Suppressor macrophage treated with lipopolysaccharide for 1 hour (primary cell): ENCODE data around the gene FOXP3.
A peak's percentile ranks its signal among the peaks of the same experiment; 100 is the strongest.

Source experiments
- DNase-seq, 3 donors: peaks; one replicate each; pipeline ENCODE4 v3.0.0-alpha.2; 2020 to 2022

Gene FOXP3

DNA sequence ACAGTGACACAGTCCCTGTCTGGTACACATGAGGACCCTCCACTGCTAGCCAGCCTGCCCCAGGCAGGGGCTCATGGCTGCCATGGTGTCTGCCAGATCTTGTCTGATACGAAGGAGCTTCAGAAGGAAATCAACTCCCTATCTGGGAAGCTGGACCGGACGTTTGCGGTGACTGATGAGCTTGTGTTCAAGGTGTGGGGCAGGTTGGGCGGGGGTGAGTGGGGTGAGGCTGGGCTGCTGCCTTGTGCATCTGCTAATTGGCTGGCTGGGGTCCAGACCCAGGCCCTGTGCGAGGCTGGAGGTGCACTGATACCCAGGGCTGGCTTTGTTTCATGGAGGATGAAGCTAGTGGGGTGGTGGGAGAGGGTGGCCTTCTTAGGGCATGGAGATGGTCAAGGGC is 15.4 kb downstream of the FOXP3 start:
- no peak for DNase-seq

DNA sequence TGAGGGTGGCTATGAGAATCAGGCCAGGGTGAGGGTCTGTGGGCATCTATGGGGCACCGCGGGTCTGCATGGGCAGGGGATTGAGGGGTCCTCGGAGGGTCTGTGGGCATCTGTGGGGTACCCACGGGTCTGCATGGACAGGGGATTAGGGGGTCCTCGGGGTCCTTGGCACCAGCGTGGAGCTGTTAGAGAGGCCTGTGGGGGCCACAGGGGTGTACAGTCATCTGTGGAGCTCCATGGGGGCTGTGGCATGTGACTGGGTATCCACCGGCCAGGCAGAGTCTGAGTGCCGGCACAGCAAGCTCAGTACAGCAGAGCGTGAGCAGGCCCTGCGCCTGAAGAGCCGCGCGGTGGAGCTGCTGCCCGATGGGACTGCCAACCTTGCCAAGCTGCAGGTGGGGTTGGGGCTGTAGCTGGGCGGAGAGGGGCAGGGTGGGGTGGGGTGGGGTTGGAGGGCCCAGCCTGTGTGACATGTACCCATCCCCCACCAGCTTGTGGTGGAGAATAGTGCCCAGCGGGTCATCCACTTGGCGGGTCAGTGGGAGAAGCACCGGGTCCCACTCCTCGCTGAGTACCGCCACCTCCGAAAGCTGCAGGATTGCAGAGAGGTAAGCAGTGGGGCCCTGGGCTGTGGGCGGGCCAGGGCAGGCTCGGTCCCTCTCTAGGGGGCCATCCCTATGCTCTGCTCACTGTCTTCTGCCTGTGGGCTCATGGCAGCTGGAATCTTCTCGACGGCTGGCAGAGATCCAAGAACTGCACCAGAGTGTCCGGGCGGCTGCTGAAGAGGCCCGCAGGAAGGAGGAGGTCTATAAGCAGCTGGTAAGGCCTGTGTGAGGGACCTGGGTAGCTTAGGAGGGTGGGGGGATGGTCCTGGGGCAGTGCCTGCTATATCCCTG is 16.3 kb downstream of the FOXP3 start:
- DNase-seq = no peak

DNA sequence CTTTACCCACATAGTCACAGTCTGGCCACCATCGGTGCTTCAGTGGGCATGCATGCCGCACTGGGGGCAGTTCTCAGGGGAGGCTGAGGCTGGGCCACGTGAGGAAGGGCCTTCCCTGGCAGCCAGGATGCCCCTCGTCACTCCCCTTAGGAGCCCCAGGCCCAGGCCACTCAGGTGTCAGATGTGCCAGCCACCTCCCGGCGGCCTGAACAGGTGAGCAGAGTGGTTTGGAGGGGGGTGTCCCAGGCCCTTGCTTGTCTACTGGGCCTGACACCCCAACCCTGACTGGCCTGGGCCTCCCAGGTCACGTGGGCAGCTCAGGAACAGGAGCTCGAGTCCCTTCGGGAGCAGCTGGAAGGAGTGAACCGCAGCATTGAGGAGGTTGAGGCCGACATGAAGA is 17.2 kb downstream of the FOXP3 start:
- no peak for DNase-seq

DNA sequence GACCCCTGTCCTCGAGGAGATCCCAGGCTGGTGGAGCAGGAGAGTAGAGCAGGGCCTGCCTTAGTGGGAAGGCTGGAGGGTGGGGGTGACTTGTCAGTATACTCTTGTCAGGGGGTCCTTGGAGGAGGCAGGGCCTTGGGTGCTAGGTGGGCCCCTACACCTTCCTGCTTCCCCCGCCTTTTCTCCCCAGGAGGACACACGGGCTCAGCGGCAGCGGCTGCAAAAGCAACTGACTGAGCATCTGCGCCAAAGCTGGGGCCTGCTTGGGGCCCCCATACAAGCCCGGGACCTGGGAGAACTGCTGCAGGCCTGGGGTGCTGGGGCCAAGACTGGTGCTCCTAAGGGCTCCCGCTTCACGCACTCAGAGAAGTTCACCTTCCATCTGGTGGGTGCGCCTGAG is 18.0 kb downstream of the FOXP3 start:
- DNase-seq = no peak

DNA sequence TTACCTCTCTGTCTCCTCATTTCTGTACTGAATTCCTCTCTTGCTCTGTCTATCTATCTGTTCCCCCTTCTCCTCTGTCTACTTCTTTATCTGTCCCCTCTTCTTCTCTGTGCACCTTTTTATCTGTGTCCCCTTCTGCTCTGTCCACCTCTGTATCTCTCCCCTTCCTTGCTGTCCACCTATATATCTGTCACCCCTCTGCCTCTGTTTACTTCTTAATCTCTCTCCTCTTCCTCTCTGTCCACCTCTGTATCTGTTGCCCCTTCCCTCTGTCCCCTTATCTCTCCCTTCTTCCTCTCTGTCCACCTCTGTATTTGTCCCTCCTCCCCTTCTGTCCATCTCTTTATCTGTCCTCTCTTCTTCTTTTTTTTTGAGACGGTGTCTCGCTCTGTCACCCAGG is 20.3 kb downstream of the FOXP3 start:
- DNase-seq = no peak

DNA sequence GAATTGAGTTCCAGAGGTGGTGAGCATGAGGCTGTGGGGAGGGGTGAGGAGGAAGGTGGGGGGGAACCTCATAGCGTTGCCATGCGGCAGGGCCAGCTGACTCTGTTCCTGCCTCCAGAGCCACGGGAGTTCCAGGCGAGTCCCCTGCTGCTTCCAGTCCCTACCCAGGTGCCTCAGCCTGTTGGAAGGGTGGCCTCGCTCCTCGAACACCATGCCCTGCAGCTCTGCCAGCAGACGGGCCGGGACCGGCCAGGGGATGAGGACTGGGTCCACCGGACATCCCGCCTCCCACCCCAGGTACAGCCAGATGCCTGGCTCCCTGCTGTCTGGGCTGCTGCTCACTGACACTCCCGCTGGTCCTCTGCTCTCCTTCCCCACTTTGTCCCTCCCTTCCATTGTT is 21.3 kb downstream of the FOXP3 start:
- DNase-seq = no peak

DNA sequence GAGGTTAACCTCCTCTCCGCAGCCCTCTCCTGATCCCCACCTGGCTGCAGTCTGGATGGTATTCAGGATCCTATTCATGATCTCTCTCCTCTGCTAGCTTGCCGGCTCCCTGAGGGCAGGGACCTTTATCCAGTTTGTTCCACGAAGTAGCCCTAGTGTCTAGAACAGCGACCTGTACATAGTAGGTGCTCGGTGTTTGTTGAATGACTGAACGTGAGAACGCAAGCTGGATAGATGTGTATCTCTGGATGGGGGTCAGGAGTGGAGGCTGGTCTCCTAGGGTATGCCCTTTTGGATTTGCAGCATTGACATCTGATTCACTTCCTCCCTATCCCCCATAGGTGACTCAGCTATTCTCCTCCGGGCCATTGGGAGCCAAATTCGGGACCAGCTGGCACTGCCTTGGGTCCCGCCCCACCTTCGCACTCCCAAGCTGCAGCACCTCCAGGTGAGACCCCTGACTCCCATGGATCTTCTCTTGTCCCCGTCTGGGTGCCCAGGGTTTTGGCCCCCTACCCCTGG is 21.9 kb downstream of the FOXP3 start:
- DNase-seq = no peak

DNA sequence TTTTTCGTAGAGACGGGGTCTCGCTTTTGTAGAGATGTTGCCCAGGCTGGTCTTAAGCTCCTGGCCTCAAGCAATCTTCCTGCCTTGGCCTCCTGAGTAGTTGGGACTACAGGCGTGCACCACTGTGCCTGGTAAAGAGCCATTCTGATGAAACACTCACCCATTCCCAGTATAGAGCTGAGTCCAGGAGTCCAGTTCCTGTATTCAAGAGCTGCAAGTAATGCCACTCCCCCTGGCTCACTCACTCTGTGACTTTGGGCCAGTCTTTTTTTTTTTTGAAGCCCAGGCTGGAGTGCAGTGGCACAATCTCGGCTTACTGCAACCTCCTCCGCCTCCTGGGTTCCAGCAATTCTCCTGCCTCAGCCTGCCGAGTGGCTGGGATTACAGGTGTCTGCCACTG is 25.8 kb downstream of the FOXP3 start:
- DNase-seq = peak in 2 of 3 donors; percentile 4 to 27

DNA sequence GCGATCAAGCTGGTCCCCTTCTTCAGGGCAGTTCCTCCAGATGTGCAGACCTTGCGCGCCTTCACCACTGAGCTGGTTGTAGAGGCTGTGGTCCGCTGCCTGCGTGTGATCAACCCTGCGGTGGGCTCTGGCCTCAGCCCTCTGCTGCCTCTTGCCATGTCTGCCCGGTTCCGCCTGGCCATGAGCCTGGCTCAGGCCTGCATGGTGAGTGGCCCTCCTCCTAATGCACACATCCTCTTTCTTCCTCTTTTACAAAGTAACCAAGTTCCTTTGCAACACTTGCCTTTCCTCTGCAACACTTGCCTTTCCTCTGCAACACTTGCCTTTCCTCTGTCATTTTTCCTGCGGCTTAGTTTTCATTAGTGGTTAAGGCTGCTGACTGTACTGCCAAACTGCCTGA is 27.4 kb downstream of the FOXP3 start:
- DNase-seq = peak; percentile 66 to 70 (median 69)

DNA sequence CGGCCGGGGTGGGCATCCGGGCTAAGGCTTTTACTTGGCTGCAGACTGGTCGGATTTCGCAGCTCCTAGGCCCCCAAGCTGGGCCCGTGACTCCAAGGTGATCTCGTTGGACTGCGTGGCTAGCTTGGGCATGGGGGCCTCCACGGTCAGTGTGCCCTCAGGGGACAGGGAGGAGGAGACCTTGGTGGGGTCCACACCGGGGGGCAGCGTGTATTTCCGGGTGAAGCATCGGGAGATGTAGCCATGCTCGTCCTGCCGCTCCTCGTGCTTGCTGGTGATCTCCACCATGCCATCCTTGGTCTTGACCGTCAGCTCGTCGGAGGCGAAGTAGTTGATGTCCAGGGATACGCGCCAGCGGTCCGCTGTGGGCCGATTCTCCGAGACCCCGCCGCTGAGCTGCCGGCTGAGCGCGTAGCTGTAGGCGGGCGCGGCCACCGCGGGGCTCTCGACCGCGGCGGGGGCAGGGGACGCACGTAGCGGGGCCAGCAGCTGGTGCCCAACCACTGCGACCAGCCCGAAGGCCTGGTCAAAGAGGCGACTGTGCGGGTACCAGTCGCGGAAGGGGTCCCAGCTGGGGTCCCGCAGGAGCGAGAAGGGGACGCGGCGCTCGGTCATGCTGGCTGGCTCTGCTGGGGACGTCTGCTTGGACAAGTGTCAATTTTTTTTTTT is 30.5 kb downstream of the FOXP3 start:
- no peak for DNase-seq

DNA sequence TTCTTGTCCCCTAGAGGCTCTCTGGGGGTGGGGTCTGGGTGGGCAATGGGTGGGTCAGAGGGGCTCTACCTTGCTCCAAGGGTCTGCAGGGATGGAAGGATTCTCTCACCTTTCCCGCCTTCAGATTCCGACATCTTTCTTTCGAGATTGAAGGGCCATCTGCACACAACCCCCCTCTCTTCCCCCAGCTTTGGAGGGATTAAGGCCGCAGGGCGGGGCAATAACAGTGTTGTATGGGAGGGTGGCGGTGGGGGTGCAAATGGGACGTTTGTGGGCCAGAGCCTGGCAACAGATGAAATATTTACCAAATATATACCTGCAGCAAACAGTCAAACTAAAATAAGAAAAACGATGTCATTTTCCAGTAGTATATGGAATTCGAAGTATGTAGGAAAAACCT is 31.3 kb downstream of the FOXP3 start, which contains the start of gene CACNA1F:
CACNA1F (minus strand) TSS at position 165 of the 400 bp plus-strand sequence; CDS start at position 134, 31 bp downstream.
- DNase-seq = no peak

DNA sequence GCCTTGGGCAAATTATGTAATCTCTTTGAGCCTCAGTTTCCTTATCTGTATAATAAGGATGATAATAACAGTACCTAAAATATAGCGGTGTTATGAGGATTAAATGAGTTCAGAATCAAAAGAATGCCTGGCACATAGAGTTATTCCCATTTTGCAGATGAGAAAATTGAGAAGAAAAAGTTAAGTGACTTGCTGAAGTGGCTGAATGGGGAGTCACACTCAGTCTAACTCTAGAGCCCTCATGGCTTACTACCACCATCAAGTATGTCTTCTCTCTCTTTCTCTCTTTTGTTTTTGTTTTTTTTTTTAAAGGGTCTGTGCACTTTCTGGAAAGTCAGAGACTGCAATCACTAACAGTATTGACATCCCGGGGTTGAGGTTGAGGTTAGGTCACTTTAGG is 32.0 kb downstream of the FOXP3 start:
- no peak for DNase-seq

DNA sequence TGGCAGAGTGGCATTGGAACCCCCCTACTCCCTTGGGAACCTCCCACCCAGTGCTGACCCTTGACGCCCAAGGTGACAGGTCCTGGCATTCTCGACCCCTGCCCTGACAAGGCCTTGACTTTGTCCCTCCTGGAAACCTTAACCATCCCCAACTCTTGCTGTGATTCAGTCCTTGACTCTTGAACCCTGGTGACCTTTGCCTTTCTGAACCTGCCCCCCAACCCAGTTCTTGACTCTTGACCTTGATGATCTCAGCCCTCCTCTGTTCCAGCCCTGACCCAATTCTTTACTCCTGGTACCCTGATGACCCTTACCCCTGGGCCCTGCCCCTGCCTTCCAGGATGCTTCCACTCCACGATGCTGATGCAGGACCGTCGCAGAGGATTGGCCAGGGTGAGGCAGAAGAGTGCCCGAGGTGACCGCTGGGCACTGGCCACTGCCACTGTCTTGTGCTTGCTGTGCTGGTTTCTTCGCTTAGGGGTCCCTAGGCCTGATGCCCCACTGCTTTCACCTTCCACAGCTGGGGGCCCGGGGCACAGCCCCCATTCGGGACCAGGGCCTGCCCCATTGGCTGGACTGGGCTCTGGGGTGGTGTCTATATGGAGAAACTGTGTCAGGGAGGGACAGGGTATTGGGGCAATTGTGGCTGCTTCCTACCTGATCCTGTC is 33.0 kb downstream of the FOXP3 start:
- no peak for DNase-seq

DNA sequence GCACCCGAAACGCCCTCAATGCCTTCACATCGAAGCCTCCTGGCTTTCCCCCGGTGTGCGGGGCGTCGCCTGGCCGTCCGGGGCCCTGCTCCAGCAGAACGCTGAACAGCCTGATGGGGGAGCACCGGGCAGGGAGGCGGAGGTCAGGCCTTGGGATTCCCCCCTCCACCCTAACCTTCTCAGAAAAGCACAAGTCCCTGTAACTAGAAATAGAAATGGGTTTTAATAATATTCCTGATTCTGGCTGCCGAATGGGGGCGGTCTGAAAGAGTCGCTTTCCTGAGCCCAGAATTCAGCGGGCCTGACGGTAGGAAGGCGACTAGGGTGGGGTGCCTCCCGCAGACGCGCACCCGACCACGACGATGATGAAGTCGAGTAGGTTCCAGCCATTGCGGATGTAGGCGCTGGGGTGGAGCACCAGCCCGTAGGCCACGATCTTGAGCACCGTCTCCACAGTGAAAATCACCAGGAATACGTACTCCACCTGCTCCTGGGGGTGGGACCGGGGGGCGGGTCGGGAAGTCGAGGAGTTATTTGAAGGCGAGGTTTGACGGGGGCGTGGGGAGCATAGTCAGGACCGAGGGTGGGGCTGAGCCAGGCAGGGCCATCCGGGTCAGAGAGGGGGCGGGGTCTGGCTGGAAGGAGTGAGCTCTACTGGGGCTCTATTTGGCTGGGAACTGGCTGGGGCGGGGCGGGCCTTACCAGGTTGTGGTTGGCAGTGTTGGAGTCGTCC is 33.8 kb downstream of the FOXP3 start:
- DNase-seq = peak; percentile 48 to 78 (median 50)

DNA sequence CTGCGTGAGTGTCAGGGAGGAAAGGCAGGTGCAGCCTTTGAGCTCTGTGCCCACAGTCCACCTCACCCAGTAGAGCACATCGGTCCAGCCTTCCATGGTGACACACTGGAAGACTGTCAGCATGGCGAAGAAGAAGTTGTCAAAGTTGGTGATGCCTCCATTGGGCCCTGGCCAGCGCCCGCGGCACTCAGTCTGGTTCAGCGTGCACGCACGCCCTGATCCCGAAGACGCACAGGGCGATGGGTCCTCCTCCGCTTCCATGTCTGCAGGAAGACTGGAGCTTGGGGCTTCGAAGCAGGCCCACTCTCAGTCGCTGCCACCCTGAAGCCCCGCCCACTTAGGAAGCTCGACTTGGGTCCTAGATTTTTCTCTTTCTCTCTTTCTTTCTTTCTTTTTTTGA is 36.3 kb downstream of the FOXP3 start:
- no peak for DNase-seq

DNA sequence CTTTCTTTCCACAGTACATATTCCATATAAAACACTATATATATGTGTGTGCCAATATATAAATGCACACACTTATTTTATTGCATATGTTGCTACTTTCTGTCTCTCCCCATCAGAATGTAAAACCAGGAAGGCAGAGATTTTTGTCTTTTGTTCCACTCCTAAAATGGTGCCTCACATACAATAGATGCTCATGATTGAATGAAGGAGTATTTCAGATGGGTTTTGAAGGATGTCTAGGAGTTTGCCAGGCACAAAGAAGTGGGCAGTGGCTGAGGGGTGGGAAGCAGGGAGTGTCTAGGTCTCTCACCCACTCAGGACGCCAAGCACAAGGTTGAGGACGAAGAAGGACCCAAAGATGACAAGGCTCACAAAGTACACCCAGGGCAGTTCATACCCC is 36.8 kb downstream of the FOXP3 start:
- DNase-seq = no peak

DNA sequence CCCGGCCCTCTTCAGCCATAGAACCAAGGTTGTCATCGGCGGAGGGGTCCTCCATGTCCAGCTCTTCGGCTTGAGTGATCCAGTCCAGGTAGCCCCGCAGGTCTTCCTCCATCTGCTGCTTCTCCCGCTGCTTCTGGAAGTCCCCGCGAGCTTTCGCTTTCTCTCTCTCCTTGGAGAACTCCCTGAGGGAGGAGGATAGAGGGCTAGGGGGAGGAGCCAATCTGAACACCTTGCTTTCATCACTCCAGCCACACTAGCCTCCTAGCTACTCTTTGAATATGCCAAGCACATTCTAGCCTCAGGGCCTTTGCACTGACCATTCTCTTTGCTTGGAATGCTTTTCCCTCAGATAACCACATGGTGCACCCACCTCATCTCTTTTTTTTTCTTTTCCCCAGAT is 37.6 kb downstream of the FOXP3 start:
- DNase-seq = no peak

DNA sequence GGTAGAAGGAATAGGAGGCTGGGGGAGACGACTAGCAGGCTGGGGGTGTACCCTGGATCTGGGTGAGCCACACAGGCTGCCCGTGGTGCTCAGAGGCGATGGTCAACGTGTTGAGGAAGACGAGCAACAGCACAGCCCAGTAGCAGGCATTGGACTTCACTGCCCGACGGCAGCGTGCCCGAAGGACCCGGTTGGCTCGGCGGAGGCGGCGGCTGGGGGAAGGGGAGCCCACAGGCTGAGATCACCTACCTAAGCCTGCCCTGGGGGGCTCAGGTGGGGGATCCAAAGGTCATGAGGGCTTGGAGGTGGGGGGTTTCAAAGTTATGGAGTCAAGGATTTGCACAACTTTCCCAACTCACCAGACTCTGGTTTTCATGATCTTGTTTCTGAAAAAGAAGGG is 38.7 kb downstream of the FOXP3 start:
- no peak for DNase-seq

DNA sequence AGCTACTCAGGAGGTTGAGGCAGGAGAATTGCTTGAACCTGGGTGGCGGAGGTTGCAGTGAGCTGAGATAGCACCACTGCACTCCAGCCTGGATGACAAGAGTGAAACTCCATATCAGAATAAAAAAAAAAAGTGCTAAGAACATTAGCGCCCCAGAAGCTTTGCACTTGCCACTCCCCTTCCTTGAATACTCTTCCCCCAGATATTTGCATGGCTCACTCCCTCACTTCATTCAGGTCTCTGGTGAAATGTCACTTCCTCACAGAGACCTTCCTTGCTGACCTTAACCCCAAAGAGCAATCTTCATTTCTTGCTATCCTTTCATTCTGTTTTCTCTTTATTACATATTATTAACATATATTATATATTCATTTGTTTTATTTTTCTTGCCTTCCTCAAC is 42.6 kb downstream of the FOXP3 start:
- no peak for DNase-seq

DNA sequence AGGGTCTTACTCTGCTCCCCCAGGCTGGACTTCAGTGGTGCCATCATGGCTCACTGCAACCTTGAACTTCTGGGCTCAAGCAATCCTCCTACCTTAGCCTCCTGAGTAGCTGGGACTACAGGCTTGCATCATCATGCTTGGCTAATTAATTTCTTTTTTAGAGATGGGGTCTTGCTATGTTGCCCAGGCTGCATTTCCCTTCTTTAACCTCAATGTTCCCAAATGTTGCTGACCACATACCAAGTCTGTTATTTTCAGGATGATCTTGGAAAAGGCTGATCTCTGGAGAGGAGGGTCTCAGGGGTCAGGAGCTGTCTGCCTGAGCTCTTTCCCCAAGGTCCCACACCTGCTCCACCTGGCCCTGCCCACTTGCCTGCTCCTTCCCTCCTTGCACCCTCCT is 44.4 kb downstream of the FOXP3 start:
- DNase-seq = no peak

DNA sequence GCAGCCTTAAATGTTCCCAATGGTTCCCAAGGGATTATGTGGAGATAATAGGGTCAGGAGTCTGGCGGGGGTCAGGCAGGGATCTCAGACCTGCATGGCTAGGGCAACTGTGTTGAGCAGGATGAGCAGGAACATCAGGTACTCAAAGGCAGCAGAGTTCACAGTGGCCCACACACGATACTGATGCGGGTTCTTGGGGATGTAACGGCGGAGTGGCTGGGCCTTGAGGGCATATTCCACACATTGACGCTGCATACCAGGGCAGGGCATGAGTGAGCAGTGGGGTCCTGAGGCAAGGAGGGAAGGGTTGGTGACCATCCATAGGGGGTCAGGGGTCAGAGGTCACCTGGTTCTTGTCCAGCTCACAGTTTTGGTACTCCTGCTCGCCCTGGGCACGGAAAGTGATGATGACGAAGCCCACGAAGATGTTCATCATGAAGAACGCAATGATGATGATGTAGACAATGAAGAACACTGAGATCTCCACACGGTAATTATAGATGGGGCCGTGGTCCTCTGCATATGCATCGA is 49.4 kb downstream of the FOXP3 start:
- DNase-seq = no peak

DNA sequence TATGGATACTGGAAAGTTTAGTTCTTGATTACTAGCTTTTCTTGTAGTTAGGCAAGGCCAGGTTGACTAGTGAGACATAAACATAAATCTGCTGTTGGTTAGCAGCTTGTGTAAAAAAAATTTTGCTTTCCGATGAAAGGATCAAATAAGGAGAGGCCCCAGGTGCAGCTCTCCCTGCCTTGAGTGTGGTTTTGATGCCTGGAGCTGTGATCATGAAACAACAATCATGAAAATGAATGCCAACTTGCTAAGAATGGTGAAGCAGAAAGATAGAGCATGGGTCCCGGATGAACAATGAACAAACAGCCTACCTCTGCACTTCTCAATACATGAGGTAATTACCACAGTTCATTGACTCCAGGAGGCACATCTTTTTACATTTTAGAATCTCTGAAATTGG is 50.1 kb downstream of the FOXP3 start:
- DNase-seq = no peak

DNA sequence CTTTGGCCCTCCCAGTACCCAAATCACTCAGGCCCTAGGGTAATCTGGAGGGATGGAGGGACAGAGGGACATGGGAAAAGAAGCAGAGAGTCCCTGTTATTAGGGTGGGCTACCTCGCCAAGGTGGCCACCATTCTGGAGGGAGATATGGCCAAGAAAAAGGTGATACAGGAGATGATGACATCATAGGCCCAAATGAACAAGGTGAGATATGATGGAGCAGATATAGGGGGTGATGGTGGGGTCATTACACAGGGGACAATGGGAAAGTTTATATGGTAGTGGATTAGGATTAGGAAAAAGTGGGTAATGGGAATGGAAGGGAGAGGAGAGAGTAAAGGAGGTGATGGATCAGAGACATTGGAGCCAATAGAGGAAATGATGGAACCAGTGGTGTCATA is 51.6 kb downstream of the FOXP3 start:
- no peak for DNase-seq
